SK-N-SH (cell line): ENCODE measurements around the gene SDF4.

ENCODE experiments used
- CHD2 ChIP-seq: fragments of 150-350 bp; IDR thresholded peaks from 2 replicates; pipeline ENCODE4 v1.6.1; 2018; ENCODE audit warnings: low read length; ENCODE audit not compliant: partially characterized antibody
- MEF2A ChIP-seq: IDR thresholded peaks from 2 replicates; pipeline ENCODE4 v1.4.0; 2012; ENCODE audit warnings: low read depth, borderline replicate concordance
- TAF1 ChIP-seq: IDR thresholded peaks from 2 replicates; pipeline ENCODE4 v1.6.1; 2012; ENCODE audit warnings: low read depth, mild to moderate bottlenecking, low read length, moderate library complexity, borderline replicate concordance
- YY1 ChIP-seq: IDR thresholded peaks from 2 replicates; pipeline ENCODE4 v1.4.0; 2012; ENCODE audit warnings: low read depth, mild to moderate bottlenecking
- TF ChIP-seq, protein P1 (sequence below): fragments of 200-600 bp; sonication (generic); IDR thresholded peaks from 2 replicates; pipeline ENCODE4 v1.6.1; 2017; ENCODE audit warnings: antibody characterized with exemption, mild to moderate bottlenecking, moderate library complexity

DNA sequence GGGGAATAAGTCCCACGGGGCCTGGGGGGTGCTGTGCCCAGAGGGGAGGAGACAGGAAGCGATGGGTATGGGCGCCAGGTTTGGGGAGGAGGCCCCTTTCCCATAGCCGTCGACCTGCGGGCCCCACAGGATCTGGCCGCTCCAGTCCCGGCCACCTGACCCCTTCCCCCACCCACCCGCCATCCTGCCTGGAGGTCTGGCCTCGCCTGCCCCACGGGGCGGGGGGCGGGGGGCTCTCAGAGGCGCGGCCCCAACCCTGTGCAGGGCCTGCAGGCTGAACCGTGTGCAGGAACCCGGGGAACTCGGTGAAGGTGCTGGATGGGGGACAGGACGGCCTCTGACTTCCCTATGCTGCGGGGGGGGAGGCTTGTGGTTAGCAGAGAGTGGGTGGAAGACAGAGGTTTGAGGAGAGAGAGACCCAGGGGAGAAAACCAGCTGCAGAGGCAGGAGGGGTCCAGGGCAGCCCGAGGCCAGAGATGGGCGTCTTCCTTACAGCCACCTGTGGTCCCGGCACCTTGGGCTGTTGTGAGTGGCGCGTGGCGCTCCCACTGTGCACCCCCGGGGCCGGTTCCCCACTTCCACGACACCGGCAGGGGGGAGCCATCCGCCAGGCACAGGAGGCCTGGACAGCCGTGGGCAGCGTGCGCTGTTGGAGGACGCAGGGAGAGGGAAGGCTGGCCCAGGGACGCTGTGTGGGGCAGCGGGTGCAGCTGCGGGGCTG, 22.9 kb downstream of the SDF4 start:
- TF ChIP-seq, protein P1, sequence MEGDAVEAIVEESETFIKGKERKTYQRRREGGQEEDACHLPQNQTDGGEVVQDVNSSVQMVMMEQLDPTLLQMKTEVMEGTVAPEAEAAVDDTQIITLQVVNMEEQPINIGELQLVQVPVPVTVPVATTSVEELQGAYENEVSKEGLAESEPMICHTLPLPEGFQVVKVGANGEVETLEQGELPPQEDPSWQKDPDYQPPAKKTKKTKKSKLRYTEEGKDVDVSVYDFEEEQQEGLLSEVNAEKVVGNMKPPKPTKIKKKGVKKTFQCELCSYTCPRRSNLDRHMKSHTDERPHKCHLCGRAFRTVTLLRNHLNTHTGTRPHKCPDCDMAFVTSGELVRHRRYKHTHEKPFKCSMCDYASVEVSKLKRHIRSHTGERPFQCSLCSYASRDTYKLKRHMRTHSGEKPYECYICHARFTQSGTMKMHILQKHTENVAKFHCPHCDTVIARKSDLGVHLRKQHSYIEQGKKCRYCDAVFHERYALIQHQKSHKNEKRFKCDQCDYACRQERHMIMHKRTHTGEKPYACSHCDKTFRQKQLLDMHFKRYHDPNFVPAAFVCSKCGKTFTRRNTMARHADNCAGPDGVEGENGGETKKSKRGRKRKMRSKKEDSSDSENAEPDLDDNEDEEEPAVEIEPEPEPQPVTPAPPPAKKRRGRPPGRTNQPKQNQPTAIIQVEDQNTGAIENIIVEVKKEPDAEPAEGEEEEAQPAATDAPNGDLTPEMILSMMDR, result no peak
- no peak for TF ChIP-seq TAF1
- TF ChIP-seq CHD2, result no peak
- no peak for TF ChIP-seq YY1
- TF ChIP-seq MEF2A, result no peak
